Epithelial cell of esophagus (primary cell): ENCODE results near the gene LYPLAL1.

Experiments used
- DNase-seq: peaks from one replicate; pipeline ENCODE4 v3.0.0; 2010; ENCODE audit warnings: low read depth
- H3K4me3 ChIP-seq: 2 replicates; pipeline ENCODE4 v1.5.1; 2011; ENCODE audit warnings: mild to moderate bottlenecking, low read length, control low read depth
- TF ChIP-seq, protein P1 (sequence below): IDR thresholded peaks from 2 replicates; pipeline ENCODE4 v1.5.1; 2011; ENCODE audit warnings: low read depth, mild to moderate bottlenecking, low read length, control low read depth, inconsistent platforms; ENCODE audit not compliant: insufficient read depth; ENCODE audit errors: missing control alignments

Gene LYPLAL1

DNA sequence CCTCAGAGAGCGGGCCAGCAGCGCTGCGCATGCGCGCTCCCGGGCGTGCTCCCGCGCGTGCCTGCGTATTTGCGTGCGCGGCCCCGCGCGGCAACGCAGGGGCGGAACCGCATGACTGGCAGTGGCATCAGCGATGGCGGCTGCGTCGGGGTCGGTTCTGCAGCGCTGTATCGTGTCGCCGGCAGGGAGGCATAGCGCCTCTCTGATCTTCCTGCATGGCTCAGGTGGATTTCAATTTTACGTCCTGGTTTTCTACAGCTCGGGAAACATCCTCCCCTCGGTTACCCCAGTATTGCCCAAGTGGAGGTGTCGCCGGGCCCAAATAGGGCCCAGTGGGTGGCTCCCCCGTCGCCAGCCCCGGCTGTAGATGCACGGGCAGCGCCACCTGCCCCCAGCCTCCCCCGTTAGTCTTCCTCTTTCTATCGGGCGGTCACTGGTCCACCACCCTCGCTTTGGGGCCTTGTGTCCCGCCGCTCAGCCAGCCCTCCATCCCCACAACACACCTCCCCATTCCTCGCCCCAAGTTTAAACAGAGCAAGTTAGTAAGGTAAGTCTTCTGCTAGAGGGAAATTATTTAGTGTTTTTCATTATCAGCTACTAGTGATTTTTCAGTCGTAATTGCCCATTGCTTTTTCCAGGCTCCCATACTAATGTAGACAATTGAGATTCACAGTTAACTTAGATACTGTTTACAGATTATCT, at the start of gene LYPLAL1:
Gene LYPLAL1 (plus strand): TSS at position 121 of the 702 bp plus-strand sequence. CDS start 13 bp downstream, at position 134.
- peak within 1 kb of the TSS; percentile 89 for H3K4me3 ChIP-seq
- DNase-seq, result peak; percentile 86
- TF ChIP-seq, protein P1, sequence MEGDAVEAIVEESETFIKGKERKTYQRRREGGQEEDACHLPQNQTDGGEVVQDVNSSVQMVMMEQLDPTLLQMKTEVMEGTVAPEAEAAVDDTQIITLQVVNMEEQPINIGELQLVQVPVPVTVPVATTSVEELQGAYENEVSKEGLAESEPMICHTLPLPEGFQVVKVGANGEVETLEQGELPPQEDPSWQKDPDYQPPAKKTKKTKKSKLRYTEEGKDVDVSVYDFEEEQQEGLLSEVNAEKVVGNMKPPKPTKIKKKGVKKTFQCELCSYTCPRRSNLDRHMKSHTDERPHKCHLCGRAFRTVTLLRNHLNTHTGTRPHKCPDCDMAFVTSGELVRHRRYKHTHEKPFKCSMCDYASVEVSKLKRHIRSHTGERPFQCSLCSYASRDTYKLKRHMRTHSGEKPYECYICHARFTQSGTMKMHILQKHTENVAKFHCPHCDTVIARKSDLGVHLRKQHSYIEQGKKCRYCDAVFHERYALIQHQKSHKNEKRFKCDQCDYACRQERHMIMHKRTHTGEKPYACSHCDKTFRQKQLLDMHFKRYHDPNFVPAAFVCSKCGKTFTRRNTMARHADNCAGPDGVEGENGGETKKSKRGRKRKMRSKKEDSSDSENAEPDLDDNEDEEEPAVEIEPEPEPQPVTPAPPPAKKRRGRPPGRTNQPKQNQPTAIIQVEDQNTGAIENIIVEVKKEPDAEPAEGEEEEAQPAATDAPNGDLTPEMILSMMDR, result no peak

DNA sequence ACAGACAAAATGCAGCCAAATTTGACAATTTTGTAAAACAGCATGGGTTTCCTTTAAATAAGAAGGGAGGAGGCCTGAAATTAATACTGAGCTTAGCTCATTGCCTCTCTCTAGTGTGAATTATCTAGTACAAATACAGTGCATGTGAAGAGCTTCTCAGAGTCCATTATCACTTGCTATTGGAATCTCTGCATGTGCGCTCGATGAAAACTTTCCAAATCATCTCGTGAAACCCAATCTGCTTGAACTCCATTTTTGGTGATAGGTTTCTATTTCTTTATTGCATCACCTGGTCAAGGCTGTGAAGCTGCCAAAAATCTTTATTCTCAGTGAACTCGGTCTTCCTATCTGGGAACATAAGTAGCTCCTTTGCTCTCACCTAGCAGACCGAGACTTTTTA, 49.5 kb upstream of the LYPLAL1 start:
- TF ChIP-seq, protein P1, result no peak
- no peak for DNase-seq
- no peak overlapping the region for H3K4me3 ChIP-seq

DNA sequence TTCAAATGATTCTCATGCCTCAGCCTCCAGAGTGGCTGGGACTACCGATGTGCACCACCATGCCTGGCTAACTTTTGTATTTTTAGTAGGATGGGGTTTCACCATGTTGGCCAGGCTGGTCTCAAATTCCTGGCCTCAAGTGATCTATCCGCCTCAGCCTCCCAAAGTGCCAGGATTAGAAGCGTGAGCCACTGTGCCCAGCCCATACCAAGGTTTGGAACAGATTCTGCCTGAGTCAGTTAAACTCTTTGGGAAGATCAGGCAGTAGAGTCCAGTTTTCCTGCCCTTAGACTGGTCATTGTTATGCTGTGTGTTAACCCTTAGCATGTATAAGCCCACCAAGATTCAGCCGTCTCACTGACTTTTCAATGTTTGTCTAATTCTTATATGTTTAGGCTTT, 48.3 kb upstream of the LYPLAL1 start:
- TF ChIP-seq, protein P1, result no peak
- H3K4me3 ChIP-seq, result no peak overlapping the region
- no peak for DNase-seq

DNA sequence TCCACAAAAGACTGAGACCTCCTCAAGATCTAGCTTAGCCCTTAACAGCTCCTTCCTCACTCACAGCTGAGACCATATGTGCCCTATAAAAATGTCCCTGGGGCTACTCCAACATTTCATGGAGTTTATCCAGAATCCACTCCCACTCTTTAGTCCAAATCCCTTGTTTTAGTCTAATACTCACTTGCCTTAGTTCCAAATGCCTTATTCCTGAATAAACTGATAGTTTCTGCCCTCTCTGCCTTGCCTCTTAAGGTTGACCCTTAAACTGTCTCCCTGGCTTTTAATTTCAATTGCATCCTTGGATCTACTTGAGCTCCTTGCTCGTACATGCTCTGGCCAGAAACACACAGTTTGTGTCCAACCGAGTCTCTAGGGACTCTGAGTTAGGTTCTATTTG, 47.3 kb upstream of the LYPLAL1 start:
- H3K4me3 ChIP-seq, result no peak overlapping the region
- TF ChIP-seq, protein P1, result no peak
- no peak for DNase-seq

DNA sequence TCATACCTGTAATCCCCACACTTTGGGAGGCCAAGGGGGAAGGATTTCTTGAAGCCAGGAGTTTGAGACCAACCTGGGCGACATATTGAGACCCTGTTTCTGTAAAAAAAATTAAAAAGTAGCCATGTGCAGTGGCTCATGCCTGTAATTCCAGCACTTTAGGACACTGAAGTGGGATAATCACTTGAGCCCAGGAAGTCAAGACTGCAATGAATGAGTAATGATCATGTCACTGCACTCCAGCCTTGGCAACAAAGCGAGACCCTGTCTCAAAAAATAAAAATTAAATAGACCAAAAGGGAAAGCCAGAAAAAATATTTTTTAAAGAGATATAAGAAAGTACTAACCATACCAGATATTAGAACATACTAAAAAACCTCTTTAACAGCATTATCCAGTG, 44.7 kb upstream of the LYPLAL1 start:
- TF ChIP-seq, protein P1, result no peak
- peak; percentile 19 for DNase-seq
- H3K4me3 ChIP-seq, result no peak overlapping the region

DNA sequence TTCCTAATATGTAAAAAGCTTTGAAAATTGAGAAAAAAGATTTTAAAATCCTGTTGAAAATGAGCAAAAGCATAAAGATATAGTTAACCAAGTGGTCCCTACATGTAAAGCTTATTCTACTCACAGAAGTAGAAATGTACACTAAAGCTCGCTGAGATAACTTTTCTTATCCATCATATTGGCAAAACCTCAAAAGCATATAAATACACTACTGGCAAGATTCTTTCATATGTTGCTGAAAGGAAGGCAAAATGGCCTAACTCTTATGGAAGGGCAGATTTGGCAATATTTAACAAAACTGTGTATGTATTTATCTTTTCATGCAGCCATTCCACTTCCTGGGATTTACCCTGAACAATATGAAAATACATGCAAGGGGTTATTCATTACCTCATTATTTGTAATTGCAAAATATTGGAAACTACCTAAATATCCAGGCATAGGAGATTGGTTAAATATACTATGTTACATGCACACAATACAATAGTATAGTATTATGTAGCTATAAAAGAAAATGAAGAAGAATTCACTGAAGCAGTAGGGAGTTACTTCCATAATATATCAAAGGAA, 43.2 kb upstream of the LYPLAL1 start:
- DNase-seq, result peak; percentile 25
- TF ChIP-seq, protein P1, result no peak
- H3K4me3 ChIP-seq, result no peak overlapping the region

DNA sequence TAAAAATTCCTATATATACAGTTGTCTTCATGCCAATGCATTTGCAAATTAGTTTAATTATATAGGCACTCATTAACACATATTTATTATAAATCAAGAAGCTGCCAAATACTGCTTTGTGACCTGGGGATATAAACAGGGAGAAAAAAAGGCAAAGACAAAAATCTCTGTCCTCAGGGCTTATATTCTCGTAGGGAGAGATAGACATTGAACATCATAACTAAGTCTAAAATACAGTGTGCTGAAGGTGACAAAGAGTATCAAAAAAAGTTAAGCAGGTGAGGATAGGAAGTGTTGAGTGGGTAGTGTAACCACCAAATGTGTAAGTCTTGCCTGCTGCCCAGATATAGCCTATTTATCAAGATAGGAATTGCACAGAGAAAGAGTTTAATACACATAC, 40.7 kb upstream of the LYPLAL1 start:
- no peak for DNase-seq
- H3K4me3 ChIP-seq, result no peak overlapping the region
- TF ChIP-seq, protein P1, result no peak
